Progenitor cell of endocrine pancreas (in vitro differentiated cells): ENCODE measurements around the gene FHIP2A. TPM values are rescaled to one million over a fixed set of nuclear protein-coding genes. Genes with fewer than 3 reads are reported as not detected.

Experiments used
- DNase-seq: peaks from one replicate; pipeline ENCODE4 v3.0.0; 2021; ENCODE audit warnings: low spot score; ENCODE audit not compliant: unreplicated experiment
- H3K27ac Mint-ChIP-seq: 2 replicates; pipeline ENCODE4 v1.8.0; 2021; ENCODE audit warnings: mild to moderate bottlenecking, moderate library complexity, mixed read lengths
- H3K27me3 Mint-ChIP-seq: 2 replicates; pipeline ENCODE4 v1.8.0; 2021; ENCODE audit warnings: mixed read lengths
- H3K36me3 Mint-ChIP-seq: 2 replicates; pipeline ENCODE4 v1.8.0; 2022; ENCODE audit warnings: mixed read lengths; ENCODE audit not compliant: insufficient read depth
- H3K4me1 Mint-ChIP-seq: 2 replicates; pipeline ENCODE4 v1.8.0; 2021; ENCODE audit warnings: low read depth, mixed read lengths
- H3K4me3 Mint-ChIP-seq: 2 replicates; pipeline ENCODE4 v1.8.0; 2021; ENCODE audit warnings: low read depth, mild to moderate bottlenecking, moderate library complexity, mixed read lengths
- H3K9me3 Mint-ChIP-seq: 2 replicates; pipeline ENCODE4 v1.8.0; 2021; ENCODE audit warnings: low read depth, mixed read lengths
- total RNA-seq: library from RNA; stranded (reverse); gene quantifications from 2 replicates; pipeline ENCODE4 v1.2.1, GENCODE V29; 2021
- TF ChIP-seq, protein P1 (sequence below): fragments of 200-600 bp; sonication (generic); IDR thresholded peaks from one replicate; pipeline ENCODE4 v1.5.0; 2021; ENCODE audit warnings: antibody characterized with exemption, mild to moderate bottlenecking; ENCODE audit not compliant: unreplicated experiment

The FHIP2A gene
- total RNA-seq, 1 donor from 2014 or later: 22.7 TPM

DNA sequence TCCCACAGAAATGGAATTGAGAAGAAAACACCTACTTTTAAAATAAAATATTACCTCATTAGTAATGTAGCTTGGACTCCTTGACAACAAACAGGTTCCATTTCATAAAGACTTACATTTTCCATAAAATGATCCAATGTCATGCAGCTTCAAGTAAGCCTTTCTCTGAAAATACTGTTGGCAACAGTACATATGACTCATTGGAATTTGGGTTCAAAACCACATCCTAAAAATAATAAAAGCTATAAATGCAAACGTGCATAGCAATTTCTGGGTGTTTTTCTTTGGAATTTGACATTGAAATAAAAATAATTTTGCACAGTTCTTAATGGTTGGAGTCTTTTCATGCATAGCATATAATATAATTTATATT is 47.9 kb downstream of the FHIP2A start:
- no peaks in the 10 kb centered on the region for H3K9me3 Mint-ChIP-seq
- no peak overlapping the region for H3K27ac Mint-ChIP-seq
- H3K27me3 Mint-ChIP-seq: no peaks in the 10 kb centered on the region
- H3K36me3 Mint-ChIP-seq: peaks cover 10% of the 10 kb centered on the region
- H3K4me1 Mint-ChIP-seq: no peaks in the 10 kb centered on the region
- no peak overlapping the region for H3K4me3 Mint-ChIP-seq
- TF ChIP-seq, protein P1, sequence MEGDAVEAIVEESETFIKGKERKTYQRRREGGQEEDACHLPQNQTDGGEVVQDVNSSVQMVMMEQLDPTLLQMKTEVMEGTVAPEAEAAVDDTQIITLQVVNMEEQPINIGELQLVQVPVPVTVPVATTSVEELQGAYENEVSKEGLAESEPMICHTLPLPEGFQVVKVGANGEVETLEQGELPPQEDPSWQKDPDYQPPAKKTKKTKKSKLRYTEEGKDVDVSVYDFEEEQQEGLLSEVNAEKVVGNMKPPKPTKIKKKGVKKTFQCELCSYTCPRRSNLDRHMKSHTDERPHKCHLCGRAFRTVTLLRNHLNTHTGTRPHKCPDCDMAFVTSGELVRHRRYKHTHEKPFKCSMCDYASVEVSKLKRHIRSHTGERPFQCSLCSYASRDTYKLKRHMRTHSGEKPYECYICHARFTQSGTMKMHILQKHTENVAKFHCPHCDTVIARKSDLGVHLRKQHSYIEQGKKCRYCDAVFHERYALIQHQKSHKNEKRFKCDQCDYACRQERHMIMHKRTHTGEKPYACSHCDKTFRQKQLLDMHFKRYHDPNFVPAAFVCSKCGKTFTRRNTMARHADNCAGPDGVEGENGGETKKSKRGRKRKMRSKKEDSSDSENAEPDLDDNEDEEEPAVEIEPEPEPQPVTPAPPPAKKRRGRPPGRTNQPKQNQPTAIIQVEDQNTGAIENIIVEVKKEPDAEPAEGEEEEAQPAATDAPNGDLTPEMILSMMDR: no peak
- no peak for DNase-seq

- TF ChIP-seq, protein P1: no peak
Measured at GRCh38 chr10:114870486-114870885, 48.9 kb downstream of the FHIP2A start.

DNA sequence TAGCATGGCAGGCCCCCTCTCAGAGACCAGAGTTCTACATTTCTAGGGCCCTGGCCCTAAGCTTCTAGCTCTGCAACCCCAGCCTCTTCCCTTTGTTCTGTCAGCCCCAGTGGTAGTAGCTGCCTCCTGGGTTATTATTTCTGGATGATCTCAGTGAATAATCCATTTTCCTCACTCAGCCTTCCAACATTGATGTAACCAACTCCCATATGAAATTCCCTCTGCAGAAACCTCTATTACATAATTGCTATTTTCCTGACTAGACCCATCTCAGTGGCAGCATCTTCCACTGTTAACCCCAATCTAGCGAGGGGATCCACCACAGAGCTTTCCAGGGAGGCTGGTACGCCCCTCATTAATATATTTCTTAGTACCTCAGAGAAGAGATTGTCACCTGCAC is 49.8 kb downstream of the FHIP2A start:
- DNase-seq: no peak
- no peak overlapping the region for H3K4me3 Mint-ChIP-seq
- H3K9me3 Mint-ChIP-seq: no peaks in the 10 kb centered on the region
- H3K4me1 Mint-ChIP-seq: peaks cover 1% of the 10 kb centered on the region
- peaks cover under 1% of the 10 kb centered on the region for H3K36me3 Mint-ChIP-seq
- H3K27me3 Mint-ChIP-seq: peaks cover 14% of the 10 kb centered on the region
- TF ChIP-seq, protein P1: no peak
- peak overlapping the region; percentile 0 for H3K27ac Mint-ChIP-seq

More at GRCh38 chr10:114870486-114870885, 48.9 kb downstream of the FHIP2A start:
- H3K27me3 Mint-ChIP-seq: peaks cover 7% of the 10 kb centered on the region
- H3K27ac Mint-ChIP-seq: no peak overlapping the region
- no peak overlapping the region for H3K4me3 Mint-ChIP-seq
- no peak for DNase-seq
- peaks cover 1% of the 10 kb centered on the region for H3K4me1 Mint-ChIP-seq
- no peaks in the 10 kb centered on the region for H3K9me3 Mint-ChIP-seq
- H3K36me3 Mint-ChIP-seq: peaks cover 5% of the 10 kb centered on the region

Other genes with a start within 250 kb of the FHIP2A start
- 59.1 and 60.5 TPM in 2 replicates for gene ABLIM1, start 163.5 kb upstream of the FHIP2A start, total RNA-seq
- 21.2 and 25.3 TPM in 2 replicates for gene TRUB1, start 116.4 kb downstream of the FHIP2A start, total RNA-seq